Neural cell (in vitro differentiated cells): Measurements from ENCODE around the gene TOMM7. TPM values are rescaled to one million over a fixed set of nuclear protein-coding genes. Genes with fewer than 3 reads are reported as not detected.

ENCODE experiments used
- H2AFZ ChIP-seq: fragments of 200-600, 300-800 bp; sonication (generic), shearing (Covaris generic); 2 replicates; pipeline ENCODE4 v1.6.0; 2014; ENCODE audit warnings: low read depth, mild to moderate bottlenecking, antibody characterized with exemption, low read length, moderate library complexity
- H3F3A ChIP-seq: fragments of 200-600 bp; shearing (Covaris generic); 2 replicates; pipeline ENCODE4 v1.6.1; 2016; ENCODE audit warnings: mild to moderate bottlenecking, moderate library complexity, mixed read lengths, antibody characterized with exemption, low read length; ENCODE audit not compliant: insufficient read depth, poor library complexity, severe bottlenecking
- H3K27ac ChIP-seq: fragments of 200-600, 300-800 bp; sonication (generic), shearing (Covaris generic); 2 replicates; pipeline ENCODE4 v1.5.1; 2014; ENCODE audit warnings: mild to moderate bottlenecking, low read length, moderate library complexity
- H3K27me3 ChIP-seq: fragments of 300-800, 200-600 bp; sonication (generic), shearing (Covaris generic); 2 replicates; pipeline ENCODE4 v1.6.0; 2014; ENCODE audit warnings: mild to moderate bottlenecking, low read depth, low read length, moderate library complexity; ENCODE audit not compliant: insufficient read depth
- H3K36me3 ChIP-seq: fragments of 300-800, 200-600 bp; sonication (generic), shearing (Covaris generic); 2 replicates; pipeline ENCODE4 v1.5.1; 2014; ENCODE audit warnings: mild to moderate bottlenecking, antibody characterized with exemption, low read length, moderate library complexity; ENCODE audit not compliant: insufficient read depth
- H3K4me2 ChIP-seq: fragments of 300-800, 200-600 bp; sonication (generic), shearing (Covaris generic); 2 replicates; pipeline ENCODE4 v1.6.0; 2014; ENCODE audit warnings: mild to moderate bottlenecking, low read length
- H3K4me3 ChIP-seq: fragments of 300-800, 200-600 bp; sonication (generic), shearing (Covaris generic); 2 replicates; pipeline ENCODE4 v1.5.1; 2014; ENCODE audit warnings: mild to moderate bottlenecking, low read length, moderate library complexity
- H3K79me2 ChIP-seq: fragments of 200-600 bp; shearing (Covaris generic); replicated peaks from 2 replicates; pipeline ENCODE4 v1.6.0; 2014; ENCODE audit warnings: mild to moderate bottlenecking, low read length, moderate library complexity; ENCODE audit not compliant: insufficient read depth
- H3K9ac ChIP-seq: fragments of 300-800, 200-600 bp; sonication (generic), shearing (Covaris generic); 2 replicates; pipeline ENCODE4 v1.6.1; 2016; ENCODE audit warnings: mild to moderate bottlenecking, low read length, mixed read lengths
- H3K9me2 ChIP-seq: fragments of 200-600 bp; shearing (Covaris generic); 2 replicates; pipeline ENCODE4 v1.6.1; 2016; ENCODE audit warnings: mild to moderate bottlenecking, low read length, mixed read lengths; ENCODE audit not compliant: insufficient read depth
- H3K9me3 ChIP-seq: fragments of 200-600, 300-800 bp; sonication (generic), shearing (Covaris generic); 2 replicates; pipeline ENCODE4 v1.6.1; 2016; ENCODE audit warnings: mild to moderate bottlenecking, mixed run types, low read length, moderate library complexity, mixed read lengths
- H4K20me1 ChIP-seq: fragments of 200-600 bp; shearing (Covaris generic); 2 replicates; pipeline ENCODE4 v1.6.1; 2016; ENCODE audit warnings: mild to moderate bottlenecking, mixed run types; ENCODE audit not compliant: insufficient read depth
- EP300 ChIP-seq: fragments of 450-650 bp; conservative IDR thresholded peaks from 2 replicates; pipeline ENCODE4 v1.6.1; 2014; ENCODE audit warnings: antibody characterized with exemption, mild to moderate bottlenecking, moderate library complexity; ENCODE audit not compliant: poor library complexity, severe bottlenecking
- EZH2 ChIP-seq: fragments of 200-600, 300-800 bp; shearing (Covaris generic), sonication (generic); IDR thresholded peaks from 2 replicates; pipeline ENCODE4 v1.6.1; 2014; ENCODE audit warnings: antibody characterized with exemption, low read length, borderline replicate concordance, mild to moderate bottlenecking; ENCODE audit not compliant: insufficient read depth, poor library complexity, severe bottlenecking
- MXI1 ChIP-seq: fragments of 450-650 bp; conservative IDR thresholded peaks from 2 replicates; pipeline ENCODE4 v1.6.1; 2014; ENCODE audit warnings: antibody characterized with exemption, mild to moderate bottlenecking; ENCODE audit not compliant: poor library complexity, severe bottlenecking
- POLR2AphosphoS5 ChIP-seq: IDR thresholded peaks from 2 replicates; pipeline ENCODE4 v1.6.1; 2012
- RAD21 ChIP-seq: fragments of 450-650 bp; conservative IDR thresholded peaks from 2 replicates; pipeline ENCODE4 v1.6.1; 2014; ENCODE audit warnings: antibody characterized with exemption, mild to moderate bottlenecking, moderate library complexity
- SMC3 ChIP-seq: fragments of 450-650 bp; conservative IDR thresholded peaks from 2 replicates; pipeline ENCODE4 v1.6.1; 2014; ENCODE audit warnings: antibody characterized with exemption, mild to moderate bottlenecking, moderate library complexity; ENCODE audit not compliant: poor library complexity
- TAF1 ChIP-seq: IDR thresholded peaks from 2 replicates; pipeline ENCODE4 v1.6.1; 2012; ENCODE audit warnings: low read depth
- polyA plus RNA-seq: library from polyadenylated mRNA; depleted of rRNA; stranded (reverse); fragments of >200 nt; gene quantifications from 2 replicates; pipeline ENCODE4 v1.2.3, GENCODE V29; 2014
- TF ChIP-seq, protein P1 (sequence below): IDR thresholded peaks from 2 replicates; pipeline ENCODE4 v1.6.1; 2012; ENCODE audit warnings: borderline replicate concordance
- TF ChIP-seq, protein P2 (sequence below): fragments of 450-650 bp; IDR thresholded peaks from 2 replicates; pipeline ENCODE4 v1.5.1; 2014; ENCODE audit warnings: antibody characterized with exemption, mild to moderate bottlenecking, moderate library complexity; ENCODE audit not compliant: poor library complexity, severe bottlenecking

TOMM7 gene
- polyA plus RNA-seq, 1 donor from 2014 or later: 241 TPM

DNA sequence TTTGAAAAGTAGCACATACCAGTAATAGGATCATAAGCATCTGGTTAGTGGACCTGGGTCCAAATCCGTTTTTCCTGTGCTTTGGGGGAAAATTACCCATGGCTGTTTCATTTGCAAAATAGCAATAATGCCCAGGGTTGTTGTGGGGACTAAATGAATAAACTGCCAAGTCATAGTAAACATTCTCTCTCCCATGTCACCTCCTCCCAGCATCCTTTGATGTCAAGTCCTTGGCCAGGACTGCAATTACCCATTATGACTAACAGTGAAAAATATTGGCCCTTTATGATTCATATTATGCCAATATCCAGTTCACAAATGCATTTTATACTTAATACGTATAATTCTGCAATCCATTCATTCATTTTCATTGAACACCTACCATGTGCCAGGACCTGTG lies 23.0 kb downstream of the TOMM7 start:
- Histone ChIP-seq H2AFZ (no peak overlapping the region), H3K79me2 (no peaks in the 10 kb centered on the region), H3K9ac (no peak overlapping the region), H3K9me3 (no peaks in the 10 kb centered on the region), H3F3A (no peaks in the 10 kb centered on the region), H3K36me3 (no peaks in the 10 kb centered on the region), H3K4me2 (no peak overlapping the region), H3K27me3 (no peaks in the 10 kb centered on the region), H4K20me1 (no peaks in the 10 kb centered on the region), H3K27ac (no peak overlapping the region), H3K9me2 (no peaks in the 10 kb centered on the region), H3K4me3 (no peak overlapping the region)
- TF ChIP-seq EZH2: no peak
- TF ChIP-seq EP300: no peak
- TF ChIP-seq, protein P1, sequence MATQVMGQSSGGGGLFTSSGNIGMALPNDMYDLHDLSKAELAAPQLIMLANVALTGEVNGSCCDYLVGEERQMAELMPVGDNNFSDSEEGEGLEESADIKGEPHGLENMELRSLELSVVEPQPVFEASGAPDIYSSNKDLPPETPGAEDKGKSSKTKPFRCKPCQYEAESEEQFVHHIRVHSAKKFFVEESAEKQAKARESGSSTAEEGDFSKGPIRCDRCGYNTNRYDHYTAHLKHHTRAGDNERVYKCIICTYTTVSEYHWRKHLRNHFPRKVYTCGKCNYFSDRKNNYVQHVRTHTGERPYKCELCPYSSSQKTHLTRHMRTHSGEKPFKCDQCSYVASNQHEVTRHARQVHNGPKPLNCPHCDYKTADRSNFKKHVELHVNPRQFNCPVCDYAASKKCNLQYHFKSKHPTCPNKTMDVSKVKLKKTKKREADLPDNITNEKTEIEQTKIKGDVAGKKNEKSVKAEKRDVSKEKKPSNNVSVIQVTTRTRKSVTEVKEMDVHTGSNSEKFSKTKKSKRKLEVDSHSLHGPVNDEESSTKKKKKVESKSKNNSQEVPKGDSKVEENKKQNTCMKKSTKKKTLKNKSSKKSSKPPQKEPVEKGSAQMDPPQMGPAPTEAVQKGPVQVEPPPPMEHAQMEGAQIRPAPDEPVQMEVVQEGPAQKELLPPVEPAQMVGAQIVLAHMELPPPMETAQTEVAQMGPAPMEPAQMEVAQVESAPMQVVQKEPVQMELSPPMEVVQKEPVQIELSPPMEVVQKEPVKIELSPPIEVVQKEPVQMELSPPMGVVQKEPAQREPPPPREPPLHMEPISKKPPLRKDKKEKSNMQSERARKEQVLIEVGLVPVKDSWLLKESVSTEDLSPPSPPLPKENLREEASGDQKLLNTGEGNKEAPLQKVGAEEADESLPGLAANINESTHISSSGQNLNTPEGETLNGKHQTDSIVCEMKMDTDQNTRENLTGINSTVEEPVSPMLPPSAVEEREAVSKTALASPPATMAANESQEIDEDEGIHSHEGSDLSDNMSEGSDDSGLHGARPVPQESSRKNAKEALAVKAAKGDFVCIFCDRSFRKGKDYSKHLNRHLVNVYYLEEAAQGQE: no peak
- no peak for TF ChIP-seq SMC3
- no peak for TF ChIP-seq MXI1
- TF ChIP-seq TAF1: no peak
- TF ChIP-seq, protein P2, sequence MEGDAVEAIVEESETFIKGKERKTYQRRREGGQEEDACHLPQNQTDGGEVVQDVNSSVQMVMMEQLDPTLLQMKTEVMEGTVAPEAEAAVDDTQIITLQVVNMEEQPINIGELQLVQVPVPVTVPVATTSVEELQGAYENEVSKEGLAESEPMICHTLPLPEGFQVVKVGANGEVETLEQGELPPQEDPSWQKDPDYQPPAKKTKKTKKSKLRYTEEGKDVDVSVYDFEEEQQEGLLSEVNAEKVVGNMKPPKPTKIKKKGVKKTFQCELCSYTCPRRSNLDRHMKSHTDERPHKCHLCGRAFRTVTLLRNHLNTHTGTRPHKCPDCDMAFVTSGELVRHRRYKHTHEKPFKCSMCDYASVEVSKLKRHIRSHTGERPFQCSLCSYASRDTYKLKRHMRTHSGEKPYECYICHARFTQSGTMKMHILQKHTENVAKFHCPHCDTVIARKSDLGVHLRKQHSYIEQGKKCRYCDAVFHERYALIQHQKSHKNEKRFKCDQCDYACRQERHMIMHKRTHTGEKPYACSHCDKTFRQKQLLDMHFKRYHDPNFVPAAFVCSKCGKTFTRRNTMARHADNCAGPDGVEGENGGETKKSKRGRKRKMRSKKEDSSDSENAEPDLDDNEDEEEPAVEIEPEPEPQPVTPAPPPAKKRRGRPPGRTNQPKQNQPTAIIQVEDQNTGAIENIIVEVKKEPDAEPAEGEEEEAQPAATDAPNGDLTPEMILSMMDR: no peak
- no peak for TF ChIP-seq POLR2AphosphoS5
- TF ChIP-seq RAD21: no peak

DNA sequence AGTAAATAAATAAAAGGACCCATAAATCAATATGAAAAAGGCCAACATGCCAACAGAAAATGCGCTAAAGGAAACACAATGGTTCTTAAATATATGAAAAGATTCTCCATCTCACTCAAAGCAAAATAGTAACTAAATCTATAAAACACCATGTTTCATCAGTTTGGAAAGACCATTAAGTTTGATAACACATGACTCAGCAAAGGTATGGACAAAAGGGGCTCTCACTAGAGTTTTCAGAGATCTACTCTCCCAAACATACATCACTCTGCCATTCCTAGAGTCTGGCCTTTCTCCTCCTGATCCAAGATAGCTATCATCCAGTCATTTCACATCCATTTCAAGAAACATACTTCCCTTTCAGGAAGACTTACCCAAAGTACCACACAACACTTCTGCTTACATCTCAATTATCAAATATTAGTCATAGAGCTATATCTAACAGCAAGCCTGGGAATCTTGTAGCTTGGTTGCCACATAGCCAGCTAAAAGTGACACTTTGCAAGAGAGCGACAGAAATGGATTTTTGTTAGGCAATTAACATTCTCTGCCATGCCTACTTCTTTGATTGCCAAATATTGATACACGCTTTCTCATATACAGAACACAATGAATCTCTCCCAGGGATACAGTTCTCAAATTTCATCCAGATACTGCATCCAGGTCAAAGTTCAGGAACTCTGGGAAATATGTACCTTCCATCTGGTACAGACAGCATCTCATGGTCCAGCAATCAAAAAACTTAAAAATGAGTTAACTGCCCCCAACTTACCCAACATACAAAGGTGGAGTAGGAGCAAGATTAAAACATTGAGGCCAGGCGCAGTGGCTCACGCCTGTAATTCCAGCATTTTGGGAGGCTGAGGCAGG lies 28.8 kb downstream of the TOMM7 start:
- Histone ChIP-seq H3K36me3 (no peaks in the 10 kb centered on the region), H3K9me2 (no peaks in the 10 kb centered on the region), H3K4me3 (no peak overlapping the region), H3K4me2 (no peak overlapping the region), H3K79me2 (no peaks in the 10 kb centered on the region), H2AFZ (no peak overlapping the region), H3K9ac (no peak overlapping the region), H3K27me3 (no peaks in the 10 kb centered on the region), H4K20me1 (no peaks in the 10 kb centered on the region), H3K27ac (no peak overlapping the region), H3F3A (no peaks in the 10 kb centered on the region), H3K9me3 (no peaks in the 10 kb centered on the region)
- TF ChIP-seq EP300: no peak
- TF ChIP-seq, protein P1: no peak
- TF ChIP-seq TAF1: no peak
